ENCODE data around the gene QARS1.

QARS1 gene

GRCh38 chr3:49092938-49093852 lies 11.4 kb downstream of the QARS1 start:
- TF ChIP-seq FOXP2 (optimal IDR thresholded peaks at IDR 0.05; ENCODE audit: borderline replicate concordance, extremely low read depth, extremely low read length, insufficient read depth) = no peak
- no peak for TF ChIP-seq TAF1 (IDR thresholded peaks at IDR 0.05; ENCODE audit: borderline replicate concordance, insufficient read depth, low read length)
- no peak for TF ChIP-seq SIN3A (IDR thresholded peaks at IDR 0.05; ENCODE audit: borderline replicate concordance, insufficient read depth, low read length)
- TF ChIP-seq POLR2AphosphoS5 (IDR thresholded peaks at IDR 0.05; ENCODE audit: low read depth, low read length) = no peak; the same call in 1 of the 2 replicates
- TF ChIP-seq, protein P1, sequence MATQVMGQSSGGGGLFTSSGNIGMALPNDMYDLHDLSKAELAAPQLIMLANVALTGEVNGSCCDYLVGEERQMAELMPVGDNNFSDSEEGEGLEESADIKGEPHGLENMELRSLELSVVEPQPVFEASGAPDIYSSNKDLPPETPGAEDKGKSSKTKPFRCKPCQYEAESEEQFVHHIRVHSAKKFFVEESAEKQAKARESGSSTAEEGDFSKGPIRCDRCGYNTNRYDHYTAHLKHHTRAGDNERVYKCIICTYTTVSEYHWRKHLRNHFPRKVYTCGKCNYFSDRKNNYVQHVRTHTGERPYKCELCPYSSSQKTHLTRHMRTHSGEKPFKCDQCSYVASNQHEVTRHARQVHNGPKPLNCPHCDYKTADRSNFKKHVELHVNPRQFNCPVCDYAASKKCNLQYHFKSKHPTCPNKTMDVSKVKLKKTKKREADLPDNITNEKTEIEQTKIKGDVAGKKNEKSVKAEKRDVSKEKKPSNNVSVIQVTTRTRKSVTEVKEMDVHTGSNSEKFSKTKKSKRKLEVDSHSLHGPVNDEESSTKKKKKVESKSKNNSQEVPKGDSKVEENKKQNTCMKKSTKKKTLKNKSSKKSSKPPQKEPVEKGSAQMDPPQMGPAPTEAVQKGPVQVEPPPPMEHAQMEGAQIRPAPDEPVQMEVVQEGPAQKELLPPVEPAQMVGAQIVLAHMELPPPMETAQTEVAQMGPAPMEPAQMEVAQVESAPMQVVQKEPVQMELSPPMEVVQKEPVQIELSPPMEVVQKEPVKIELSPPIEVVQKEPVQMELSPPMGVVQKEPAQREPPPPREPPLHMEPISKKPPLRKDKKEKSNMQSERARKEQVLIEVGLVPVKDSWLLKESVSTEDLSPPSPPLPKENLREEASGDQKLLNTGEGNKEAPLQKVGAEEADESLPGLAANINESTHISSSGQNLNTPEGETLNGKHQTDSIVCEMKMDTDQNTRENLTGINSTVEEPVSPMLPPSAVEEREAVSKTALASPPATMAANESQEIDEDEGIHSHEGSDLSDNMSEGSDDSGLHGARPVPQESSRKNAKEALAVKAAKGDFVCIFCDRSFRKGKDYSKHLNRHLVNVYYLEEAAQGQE (IDR thresholded peaks at IDR 0.05; ENCODE audit: insufficient read depth in 1 of 2, low read depth in 2 of 2, low read length in 2 of 2) = no peak

GRCh38 chr3:49081429-49081828 lies 23.1 kb downstream of the QARS1 start:
- TF ChIP-seq FOXP2 (optimal IDR thresholded peaks at IDR 0.05; ENCODE audit: borderline replicate concordance, extremely low read depth, extremely low read length, insufficient read depth) (no peak), TAF1 (IDR thresholded peaks at IDR 0.05; ENCODE audit: borderline replicate concordance, insufficient read depth, low read length) (no peak), POLR2AphosphoS5 (IDR thresholded peaks at IDR 0.05; ENCODE audit: low read depth, low read length) (no peak), SIN3A (IDR thresholded peaks at IDR 0.05; ENCODE audit: borderline replicate concordance, insufficient read depth, low read length) (no peak)
- TF ChIP-seq, protein P1 (IDR thresholded peaks at IDR 0.05; ENCODE audit: insufficient read depth in 1 of 2, low read depth in 2 of 2, low read length in 2 of 2) = no peak

GRCh38 chr3:49079270-49079669 lies 25.3 kb downstream of the QARS1 start:
- TF ChIP-seq SIN3A (IDR thresholded peaks at IDR 0.05; ENCODE audit: borderline replicate concordance, insufficient read depth, low read length) = no peak
- no peak for TF ChIP-seq FOXP2 (optimal IDR thresholded peaks at IDR 0.05; ENCODE audit: borderline replicate concordance, extremely low read depth, extremely low read length, insufficient read depth)
- TF ChIP-seq POLR2AphosphoS5 (IDR thresholded peaks at IDR 0.05; ENCODE audit: low read depth, low read length) = no peak
- TF ChIP-seq TAF1 (IDR thresholded peaks at IDR 0.05; ENCODE audit: borderline replicate concordance, insufficient read depth, low read length) = no peak
- TF ChIP-seq, protein P1 (IDR thresholded peaks at IDR 0.05; ENCODE audit: insufficient read depth in 1 of 2, low read depth in 2 of 2, low read length in 2 of 2) = no peak

GRCh38 chr3:49076646-49077045 lies 27.9 kb downstream of the QARS1 start:
- no peak for TF ChIP-seq POLR2AphosphoS5 (IDR thresholded peaks at IDR 0.05; ENCODE audit: low read depth, low read length)
- TF ChIP-seq, protein P1 (IDR thresholded peaks at IDR 0.05; ENCODE audit: insufficient read depth in 1 of 2, low read depth in 2 of 2, low read length in 2 of 2) = no peak
- TF ChIP-seq TAF1 (IDR thresholded peaks at IDR 0.05; ENCODE audit: borderline replicate concordance, insufficient read depth, low read length) = no peak
- TF ChIP-seq FOXP2 (optimal IDR thresholded peaks at IDR 0.05; ENCODE audit: borderline replicate concordance, extremely low read depth, extremely low read length, insufficient read depth) = no peak
- TF ChIP-seq SIN3A (IDR thresholded peaks at IDR 0.05; ENCODE audit: borderline replicate concordance, insufficient read depth, low read length) = no peak

Data from PFSK-1 (cell line).